ENCODE measurements around the gene SIGLEC14. TPM values are rescaled to one million over a fixed set of nuclear protein-coding genes. Genes with fewer than 3 reads are reported as not detected.
"Not testable (repeated sequence)": the region's sequence is repeated elsewhere in the genome, so short reads cannot be mapped to it uniquely, and the experiment has no call there.

The SIGLEC14 gene, protein sequence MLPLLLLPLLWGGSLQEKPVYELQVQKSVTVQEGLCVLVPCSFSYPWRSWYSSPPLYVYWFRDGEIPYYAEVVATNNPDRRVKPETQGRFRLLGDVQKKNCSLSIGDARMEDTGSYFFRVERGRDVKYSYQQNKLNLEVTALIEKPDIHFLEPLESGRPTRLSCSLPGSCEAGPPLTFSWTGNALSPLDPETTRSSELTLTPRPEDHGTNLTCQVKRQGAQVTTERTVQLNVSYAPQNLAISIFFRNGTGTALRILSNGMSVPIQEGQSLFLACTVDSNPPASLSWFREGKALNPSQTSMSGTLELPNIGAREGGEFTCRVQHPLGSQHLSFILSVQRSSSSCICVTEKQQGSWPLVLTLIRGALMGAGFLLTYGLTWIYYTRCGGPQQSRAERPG
- total RNA-seq, result not detected

DNA sequence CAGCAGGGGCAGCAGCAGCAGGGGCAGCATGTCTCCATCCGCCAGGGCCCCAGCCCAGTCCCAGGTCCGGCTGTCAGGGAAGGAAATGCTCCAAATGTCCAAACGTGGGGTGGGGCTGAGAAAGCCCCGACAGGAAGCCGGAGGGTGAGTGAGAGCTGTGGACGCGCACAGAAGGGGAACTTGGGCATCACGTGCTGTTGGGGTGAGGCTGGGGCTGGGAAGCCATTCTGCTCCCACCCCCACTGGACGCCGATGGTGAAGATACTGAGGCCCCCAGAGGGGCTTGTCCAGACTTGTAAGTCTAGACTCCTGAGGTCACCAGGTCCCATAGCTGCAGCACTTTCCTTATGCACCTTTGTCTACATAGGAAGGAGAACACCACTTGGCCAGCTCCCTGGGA lies at the start of gene SIGLEC14:
SIGLEC14 (minus strand) TSS at position 96 of the 400 bp plus-strand sequence; CDS start at position 30, 66 bp downstream.
- POLR2A ChIA-PET; H3K9me3 Mint-ChIP-seq (ENCODE audit: low read depth); H3K27ac Mint-ChIP-seq; H3K36me3 Mint-ChIP-seq (ENCODE audit: low read depth); DNase-seq; H3K4me1 Mint-ChIP-seq; H3K4me3 Mint-ChIP-seq; ATAC-seq; intact Hi-C loops (cut with DNase I, micrococcal nuclease): not testable (repeated sequence)
- peaks cover 29% of the 10 kb centered on the region for H3K27me3 Mint-ChIP-seq
- CTCF ChIA-PET, result interaction anchor here (1.0 to 1.3 kb wide), 3 partner anchors 8 to 13 kb away, joined by 3 to 4 read pairs (median 3); no protein-coding TSS in a partner anchor

DNA sequence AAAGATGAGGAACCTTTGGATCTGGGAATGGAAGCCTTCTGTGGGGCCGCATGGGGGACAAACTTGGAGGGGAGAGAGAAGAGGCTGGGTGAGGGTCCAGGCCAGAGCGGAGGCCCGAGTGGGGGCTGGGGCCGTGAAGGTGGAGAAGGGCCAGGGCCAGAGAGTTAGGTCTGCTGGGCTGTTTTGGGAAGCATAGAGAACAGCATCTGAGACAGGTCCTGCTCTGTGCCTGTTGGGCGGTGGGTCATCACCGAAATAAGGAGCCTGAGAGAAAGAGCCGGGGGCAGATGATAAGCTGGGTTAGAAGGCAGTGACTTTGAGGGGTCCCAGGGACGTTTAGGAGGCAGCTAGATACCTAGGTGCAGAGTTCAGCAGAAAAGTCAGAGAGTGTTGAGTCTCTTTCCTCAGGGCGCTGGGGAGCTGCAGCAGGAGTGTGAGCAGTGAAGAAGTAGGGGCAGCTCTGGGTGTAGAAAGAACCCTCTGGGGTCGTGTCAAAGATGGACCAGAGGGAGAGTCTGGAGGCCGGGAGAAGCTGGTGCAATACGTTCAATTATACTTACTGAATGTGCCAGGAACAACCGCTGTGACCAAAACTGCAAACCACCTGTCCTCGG lies 49.2 kb upstream of the SIGLEC14 start:
- peaks cover 6% of the 10 kb centered on the region for H3K4me1 Mint-ChIP-seq
- ChIA-PET CTCF (interaction anchor here (0.9 kb wide), 1 partner anchor 33 kb away, joined by 3 read pairs; no protein-coding TSS in a partner anchor), POLR2A (no interaction called here)
- H3K4me3 Mint-ChIP-seq, result no peak overlapping the region
- H3K27ac Mint-ChIP-seq, result no peak overlapping the region
- DNase-seq, result no peak
- no peaks in the 10 kb centered on the region for H3K27me3 Mint-ChIP-seq
- no peak for ATAC-seq
- peaks cover 6% of the 10 kb centered on the region for H3K36me3 Mint-ChIP-seq (ENCODE audit: low read depth)
- peaks cover 3% of the 10 kb centered on the region for H3K9me3 Mint-ChIP-seq (ENCODE audit: low read depth)
- intact Hi-C loops (cut with DNase I, micrococcal nuclease), result no loop called here

DNA sequence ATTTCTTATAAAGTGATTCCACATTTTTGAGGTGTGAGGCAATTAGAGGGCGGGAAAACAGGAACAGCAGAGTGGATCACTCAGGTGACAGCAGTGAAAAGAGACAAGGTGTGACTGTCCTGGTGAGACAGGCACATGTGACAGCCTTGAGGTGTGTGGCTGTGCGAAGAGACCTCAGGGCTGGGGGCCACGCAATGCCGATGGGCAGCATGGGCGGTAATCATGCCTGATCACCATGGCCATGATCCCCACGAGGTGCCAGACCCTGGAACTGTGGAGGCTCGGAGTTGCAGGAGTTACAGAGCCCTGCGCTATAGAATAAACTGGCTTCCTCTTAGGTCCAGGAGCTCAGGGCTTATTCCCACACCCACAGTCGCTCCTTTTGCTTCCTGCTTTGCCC lies 48.5 kb upstream of the SIGLEC14 start:
- peaks cover 3% of the 10 kb centered on the region for H3K9me3 Mint-ChIP-seq (ENCODE audit: low read depth)
- no peaks in the 10 kb centered on the region for H3K27me3 Mint-ChIP-seq
- H3K36me3 Mint-ChIP-seq (ENCODE audit: low read depth), result peaks cover 6% of the 10 kb centered on the region
- no peak overlapping the region for H3K27ac Mint-ChIP-seq
- ATAC-seq (no peak), DNase-seq (no peak)
- peaks cover 6% of the 10 kb centered on the region for H3K4me1 Mint-ChIP-seq
- intact Hi-C loops (cut with DNase I, micrococcal nuclease), result no loop called here
- POLR2A ChIA-PET, result no interaction called here
- CTCF ChIA-PET, result interaction anchor here (1.2 kb wide), 1 partner anchor 10 kb away, joined by 4 read pairs; no protein-coding TSS in a partner anchor
- H3K4me3 Mint-ChIP-seq, result no peak overlapping the region

- no peak for DNase-seq
- CTCF ChIA-PET, result interaction anchor here (1.2 kb wide), 1 partner anchor 11 kb away, joined by 4 read pairs; no protein-coding TSS in a partner anchor
- H3K27me3 Mint-ChIP-seq, result no peaks in the 10 kb centered on the region
- H3K9me3 Mint-ChIP-seq (ENCODE audit: low read depth), result peaks cover 3% of the 10 kb centered on the region
- POLR2A ChIA-PET, result no interaction called here
- H3K4me1 Mint-ChIP-seq, result peaks cover 6% of the 10 kb centered on the region
- no peak overlapping the region for H3K4me3 Mint-ChIP-seq
- no peak overlapping the region for H3K27ac Mint-ChIP-seq
- ATAC-seq, result no peak
- H3K36me3 Mint-ChIP-seq (ENCODE audit: low read depth), result peaks cover 6% of the 10 kb centered on the region
- intact Hi-C loops (cut with DNase I, micrococcal nuclease), result no loop called here
Measured at GRCh38 chr19:51694318-51695085, 47.9 kb upstream of the SIGLEC14 start.

DNA sequence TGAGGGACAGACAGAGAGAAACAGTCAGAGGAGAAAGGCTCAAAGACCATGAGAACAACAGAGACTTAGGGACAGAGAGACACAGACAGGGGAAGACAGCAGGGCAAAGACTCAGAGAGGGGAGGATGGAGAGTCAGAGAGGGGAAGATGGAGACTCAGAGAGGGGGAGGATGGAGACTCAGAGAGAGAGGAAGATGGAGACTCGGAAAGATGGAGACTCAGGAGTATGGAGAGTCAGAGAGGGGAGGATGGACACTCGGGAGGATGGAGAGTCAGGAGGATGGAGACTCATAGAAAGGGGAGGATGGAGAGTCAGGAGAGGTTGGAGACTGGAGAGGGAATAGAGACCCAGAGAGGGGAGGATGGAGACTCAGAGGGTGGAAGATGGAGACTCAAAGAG lies 47.2 kb upstream of the SIGLEC14 start:
- no peaks in the 10 kb centered on the region for H3K27me3 Mint-ChIP-seq
- DNase-seq (no peak), ATAC-seq (no peak)
- H3K4me3 Mint-ChIP-seq, result no peak overlapping the region
- H3K9me3 Mint-ChIP-seq (ENCODE audit: low read depth), result peaks cover 3% of the 10 kb centered on the region
- H3K36me3 Mint-ChIP-seq (ENCODE audit: low read depth), result peaks cover 6% of the 10 kb centered on the region
- CTCF ChIA-PET, result interaction anchor here (1.2 kb wide), 1 partner anchor 12 kb away, joined by 4 read pairs; no protein-coding TSS in a partner anchor
- no peak overlapping the region for H3K27ac Mint-ChIP-seq
- peaks cover 7% of the 10 kb centered on the region for H3K4me1 Mint-ChIP-seq
- intact Hi-C loops (cut with DNase I, micrococcal nuclease), result no loop called here
- POLR2A ChIA-PET, result no interaction called here

- intact Hi-C loops (cut with DNase I, micrococcal nuclease), result no loop called here
- H3K4me1 Mint-ChIP-seq, result peaks cover 12% of the 10 kb centered on the region
- no peak within 1 kb of the TSS for H3K27ac Mint-ChIP-seq
- peaks cover 4% of the 10 kb centered on the region for H3K36me3 Mint-ChIP-seq (ENCODE audit: low read depth)
- ChIA-PET CTCF (no interaction called here), POLR2A (no interaction called here)
- no peaks in the 10 kb centered on the region for H3K9me3 Mint-ChIP-seq (ENCODE audit: low read depth)
- no peaks in the 10 kb centered on the region for H3K27me3 Mint-ChIP-seq
- ATAC-seq, result no peak
- DNase-seq, result no peak
- no peak within 1 kb of the TSS for H3K4me3 Mint-ChIP-seq
Measured at GRCh38 chr19:51693260-51693659, 46.6 kb upstream of the SIGLEC14 start, which contains the start of gene SPACA6. Gene SPACA6, plus strand, starts transcription at chr19:51693330. Its CDS starts 197 bp downstream, at chr19:51693527.

DNA sequence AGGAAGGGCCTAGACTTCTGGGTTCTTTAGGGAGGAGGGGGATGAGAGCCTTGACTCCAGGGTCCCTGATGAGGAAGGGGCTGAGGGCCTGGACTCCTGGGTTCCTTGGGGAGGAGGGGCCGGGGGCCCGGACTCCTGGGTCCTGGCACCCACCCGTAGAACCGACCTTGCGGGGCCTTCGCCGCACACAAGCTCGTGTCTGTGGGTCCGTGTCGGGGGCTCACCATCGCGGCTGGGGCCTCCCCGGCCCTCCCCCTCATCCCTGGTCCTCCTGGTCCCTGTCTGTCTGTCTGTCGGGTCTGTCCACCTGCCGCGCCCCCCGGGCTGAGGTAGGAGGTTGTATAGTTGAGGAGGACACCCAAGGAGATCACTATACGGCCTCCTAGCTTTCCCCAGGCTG lies 45.8 kb upstream of the SIGLEC14 start:
- POLR2A ChIA-PET, result no interaction called here
- Mint-ChIP-seq H3K9me3 (ENCODE audit: low read depth) (no peaks in the 10 kb centered on the region), H3K4me3 (no peak overlapping the region), H3K27ac (no peak overlapping the region), H3K36me3 (ENCODE audit: low read depth) (peaks cover 4% of the 10 kb centered on the region), H3K27me3 (no peaks in the 10 kb centered on the region), H3K4me1 (peaks cover 15% of the 10 kb centered on the region)
- DNase-seq, result no peak
- ATAC-seq, result no peak
- CTCF ChIA-PET, result no interaction called here
- intact Hi-C loops (cut with DNase I, micrococcal nuclease), result no loop called here

- DNase-seq (no peak), ATAC-seq (no peak)
- POLR2A ChIA-PET, result no interaction called here
- Mint-ChIP-seq H3K4me3 (peak overlapping the region; percentile 90), H3K27me3 (no peaks in the 10 kb centered on the region), H3K36me3 (ENCODE audit: low read depth) (peaks cover 4% of the 10 kb centered on the region), H3K9me3 (ENCODE audit: low read depth) (no peaks in the 10 kb centered on the region), H3K4me1 (peaks cover 15% of the 10 kb centered on the region), H3K27ac (peak overlapping the region; percentile 76)
- intact Hi-C loops (cut with DNase I, micrococcal nuclease), result loop anchor here in 1 of 2 experiments (2.0 kb wide), 1 partner anchor 13 kb away; no protein-coding TSS in a partner anchor
- CTCF ChIA-PET, result no interaction called here
Measured at GRCh38 chr19:51691584-51692428, 45.2 kb upstream of the SIGLEC14 start.

DNA sequence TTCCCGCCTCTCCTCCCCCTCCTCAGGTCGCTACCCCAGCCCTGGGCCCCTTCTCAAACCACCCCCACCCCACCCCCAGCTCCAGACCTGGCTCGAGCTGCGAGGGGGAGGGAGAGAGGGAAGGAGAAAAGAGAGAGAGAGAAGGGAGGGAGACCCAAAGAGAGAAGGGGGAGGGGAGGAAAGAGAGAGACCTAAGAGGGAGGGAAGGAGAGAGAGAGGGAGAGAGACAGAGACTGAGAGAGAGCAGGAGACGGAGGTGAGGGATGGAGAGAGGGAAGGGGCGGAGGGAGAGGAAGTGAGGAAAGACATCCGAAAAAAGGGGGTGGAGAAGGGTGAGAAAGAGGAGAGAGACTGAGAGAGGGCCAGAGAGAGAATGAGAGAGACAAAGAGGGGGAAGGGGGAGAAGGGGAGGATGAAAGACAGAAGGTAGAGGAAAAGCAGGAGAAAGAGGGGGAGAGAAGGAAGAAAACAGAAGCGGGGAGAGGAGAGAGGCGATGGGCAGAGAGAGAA lies 44.5 kb upstream of the SIGLEC14 start:
- Mint-ChIP-seq H3K27me3 (no peaks in the 10 kb centered on the region), H3K9me3 (ENCODE audit: low read depth) (no peaks in the 10 kb centered on the region), H3K4me1 (peaks cover 15% of the 10 kb centered on the region), H3K27ac (peak overlapping the region; percentile 76), H3K4me3 (peak overlapping the region; percentile 90), H3K36me3 (ENCODE audit: low read depth) (peaks cover 4% of the 10 kb centered on the region)
- no peak for ATAC-seq
- no peak for DNase-seq
- ChIA-PET POLR2A (interaction anchor here (0.6 kb wide), 1 partner anchor 11 kb away, joined by 4 read pairs; no protein-coding TSS in a partner anchor), CTCF (no interaction called here)
- intact Hi-C loops (cut with DNase I, micrococcal nuclease), result loop anchor here in 1 of 2 experiments (2.0 kb wide), 1 partner anchor 14 kb away; no protein-coding TSS in a partner anchor

DNA sequence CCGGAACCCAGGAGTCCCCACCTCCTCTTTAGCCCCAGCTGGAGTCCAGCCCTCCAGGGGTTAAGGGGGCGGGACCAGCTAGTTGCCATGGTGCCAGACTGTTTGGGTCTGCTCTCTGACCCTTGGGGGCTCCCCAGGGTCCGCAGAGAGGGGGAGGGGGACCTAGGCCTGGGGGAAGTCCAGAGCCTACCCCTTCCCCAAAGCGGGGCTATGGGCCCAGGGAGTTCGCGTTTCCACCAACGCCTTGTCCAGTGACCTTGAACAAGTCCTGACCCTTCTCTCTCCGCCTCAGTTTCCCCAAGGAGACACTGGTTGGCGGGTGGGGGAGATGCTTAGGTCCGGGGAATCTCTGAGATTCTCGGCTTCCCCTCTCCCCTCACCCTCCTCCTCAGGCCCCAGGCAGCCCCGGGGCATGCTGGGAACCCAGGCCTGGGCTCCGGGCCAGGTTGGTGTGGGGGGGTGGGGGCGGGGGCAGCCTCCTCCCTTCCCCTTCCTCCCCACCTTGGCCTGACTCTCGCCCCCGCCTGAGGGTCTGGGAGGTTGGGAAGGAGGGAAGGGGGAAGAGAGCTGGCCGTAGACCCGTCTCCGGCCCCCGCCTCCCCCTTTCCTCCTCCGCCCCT lies 43.9 kb upstream of the SIGLEC14 start:
- ATAC-seq (peak; percentile 90), DNase-seq (peak; percentile 86)
- Mint-ChIP-seq H3K9me3 (ENCODE audit: low read depth) (peaks cover 2% of the 10 kb centered on the region), H3K4me1 (peaks cover 15% of the 10 kb centered on the region), H3K27me3 (no peaks in the 10 kb centered on the region), H3K27ac (peak overlapping the region; percentile 93), H3K4me3 (peak overlapping the region; percentile 90), H3K36me3 (ENCODE audit: low read depth) (peaks cover 4% of the 10 kb centered on the region)
- ChIA-PET POLR2A (interaction anchor here (0.6 kb wide), 1 partner anchor 12 kb away, joined by 4 read pairs; no protein-coding TSS in a partner anchor), CTCF (interaction anchor here (1.2 kb wide), 1 partner anchor 14 kb away, joined by 3 read pairs; no protein-coding TSS in a partner anchor)
- intact Hi-C loops (cut with DNase I, micrococcal nuclease), result loop anchor here (1.0 to 2.0 kb wide), 6 partner anchors 14 to 351 kb away; no protein-coding TSS in a partner anchor

All from activated CD4-positive, alpha-beta T cell treated with anti-CD3 and anti-CD28 coated beads for 36 hours (primary cell).